Activated T-helper 17 cell treated with anti-CD3 and anti-CD28 coated beads, Interleukin-2, amount 50 U/mL, for 72 hours (primary cell): Measurements from ENCODE around the gene SOX21. TPM values are rescaled to one million over a fixed set of nuclear protein-coding genes. Genes with fewer than 3 reads are reported as not detected.

Source experiments
- ATAC-seq: fragments of 150-1000 bp; cut with Tn5 transposase; replicated peaks from 2 replicates; pipeline ENCODE4 v1.10.0; 2021; ENCODE audit warnings: mild to moderate bottlenecking, moderate library complexity
- H3K27ac Mint-ChIP-seq: one replicate; pipeline ENCODE4 v1.8.0; 2022; ENCODE audit warnings: mixed read lengths
- H3K27me3 Mint-ChIP-seq: one replicate; pipeline ENCODE4 v1.8.0; 2022; ENCODE audit warnings: mixed read lengths
- H3K36me3 Mint-ChIP-seq: one replicate; pipeline ENCODE4 v1.8.0; 2022; ENCODE audit warnings: low read depth, mild to moderate bottlenecking, mixed read lengths
- H3K4me1 Mint-ChIP-seq: one replicate; pipeline ENCODE4 v1.8.0; 2022; ENCODE audit warnings: mixed read lengths
- H3K4me3 Mint-ChIP-seq: one replicate; pipeline ENCODE4 v1.8.0; 2022; ENCODE audit warnings: mild to moderate bottlenecking, mixed read lengths
- H3K9me3 Mint-ChIP-seq: one replicate; pipeline ENCODE4 v1.8.0; 2022; ENCODE audit warnings: mixed read lengths
- total RNA-seq, 2 donors: library from RNA; stranded (reverse); gene quantifications; one replicate each; pipeline ENCODE4 v1.2.3, GENCODE V29; 2022

The SOX21 gene
- total RNA-seq, 2 donors from 2014 or later = not detected

GRCh38 chr13:94703721-94704314, 8.5 kb downstream of the SOX21 start:
- peaks cover 5% of the 10 kb centered on the region for H3K4me1 Mint-ChIP-seq
- H3K4me3 Mint-ChIP-seq = no peak overlapping the region
- H3K9me3 Mint-ChIP-seq = peaks cover 3% of the 10 kb centered on the region
- peaks cover 8% of the 10 kb centered on the region for H3K36me3 Mint-ChIP-seq
- no peak for ATAC-seq
- H3K27me3 Mint-ChIP-seq = peaks cover 86% of the 10 kb centered on the region
- H3K27ac Mint-ChIP-seq = no peak overlapping the region

GRCh38 chr13:94703271-94703670, 9.1 kb downstream of the SOX21 start:
- no peak overlapping the region for H3K4me3 Mint-ChIP-seq
- H3K27ac Mint-ChIP-seq = no peak overlapping the region

GRCh38 chr13:94702181-94703041, 9.9 kb downstream of the SOX21 start:
- H3K36me3 Mint-ChIP-seq = peaks cover 8% of the 10 kb centered on the region
- no peak overlapping the region for H3K27ac Mint-ChIP-seq
- peaks cover 83% of the 10 kb centered on the region for H3K27me3 Mint-ChIP-seq
- no peak overlapping the region for H3K4me3 Mint-ChIP-seq
- H3K9me3 Mint-ChIP-seq = peaks cover 6% of the 10 kb centered on the region
- ATAC-seq = no peak
- peaks cover 5% of the 10 kb centered on the region for H3K4me1 Mint-ChIP-seq

More at GRCh38 chr13:94703271-94703670, 9.1 kb downstream of the SOX21 start:
- Mint-ChIP-seq H3K4me1 (peaks cover 5% of the 10 kb centered on the region), H3K27me3 (peaks cover 85% of the 10 kb centered on the region), H3K9me3 (peaks cover 3% of the 10 kb centered on the region), H3K36me3 (peaks cover 8% of the 10 kb centered on the region)
- ATAC-seq = no peak

- H3K4me3 Mint-ChIP-seq = no peak overlapping the region
- ATAC-seq = no peak
- H3K4me1 Mint-ChIP-seq = peaks cover 5% of the 10 kb centered on the region
- H3K9me3 Mint-ChIP-seq = peaks cover 6% of the 10 kb centered on the region
- H3K27ac Mint-ChIP-seq = no peak overlapping the region
- H3K36me3 Mint-ChIP-seq = peaks cover 8% of the 10 kb centered on the region
- peaks cover 82% of the 10 kb centered on the region for H3K27me3 Mint-ChIP-seq
These were observed 10.8 kb downstream of the SOX21 start for GRCh38 chr13:94701313-94702180.

- peaks cover 6% of the 10 kb centered on the region for H3K9me3 Mint-ChIP-seq
- H3K36me3 Mint-ChIP-seq = peaks cover 8% of the 10 kb centered on the region
- H3K4me3 Mint-ChIP-seq = no peak overlapping the region
- H3K4me1 Mint-ChIP-seq = peaks cover 5% of the 10 kb centered on the region
- H3K27ac Mint-ChIP-seq = no peak overlapping the region
- peaks cover 78% of the 10 kb centered on the region for H3K27me3 Mint-ChIP-seq
- no peak for ATAC-seq
These were observed 11.8 kb downstream of the SOX21 start for GRCh38 chr13:94700536-94700935.

- Mint-ChIP-seq H3K36me3 (peaks cover 8% of the 10 kb centered on the region), H3K27me3 (peaks cover 76% of the 10 kb centered on the region), H3K4me3 (no peak overlapping the region), H3K27ac (no peak overlapping the region), H3K4me1 (peaks cover 5% of the 10 kb centered on the region), H3K9me3 (peaks cover 6% of the 10 kb centered on the region)
- no peak for ATAC-seq
These were observed 12.3 kb downstream of the SOX21 start for GRCh38 chr13:94700051-94700535.

GRCh38 chr13:94696171-94696570, 16.2 kb downstream of the SOX21 start:
- no peak for ATAC-seq
- H3K9me3 Mint-ChIP-seq = peaks cover 6% of the 10 kb centered on the region
- H3K4me3 Mint-ChIP-seq = no peak overlapping the region
- no peaks in the 10 kb centered on the region for H3K36me3 Mint-ChIP-seq
- no peaks in the 10 kb centered on the region for H3K4me1 Mint-ChIP-seq
- H3K27me3 Mint-ChIP-seq = peaks cover 68% of the 10 kb centered on the region
- H3K27ac Mint-ChIP-seq = no peak overlapping the region

GRCh38 chr13:94692030-94692429, 20.3 kb downstream of the SOX21 start:
- Mint-ChIP-seq H3K4me1 (no peaks in the 10 kb centered on the region), H3K9me3 (no peaks in the 10 kb centered on the region), H3K4me3 (no peak overlapping the region), H3K36me3 (no peaks in the 10 kb centered on the region), H3K27ac (no peak overlapping the region), H3K27me3 (peaks cover 40% of the 10 kb centered on the region)
- ATAC-seq = no peak

GRCh38 chr13:94683409-94683808, 28.9 kb downstream of the SOX21 start:
- Mint-ChIP-seq H3K4me3 (no peak overlapping the region), H3K36me3 (no peaks in the 10 kb centered on the region), H3K9me3 (no peaks in the 10 kb centered on the region), H3K27ac (no peak overlapping the region), H3K27me3 (peaks cover 30% of the 10 kb centered on the region), H3K4me1 (no peaks in the 10 kb centered on the region)
- no peak for ATAC-seq

GRCh38 chr13:94682229-94682628, 30.1 kb downstream of the SOX21 start:
- peaks cover 34% of the 10 kb centered on the region for H3K27me3 Mint-ChIP-seq
- H3K9me3 Mint-ChIP-seq = no peaks in the 10 kb centered on the region
- H3K4me3 Mint-ChIP-seq = no peak overlapping the region
- no peak for ATAC-seq
- H3K27ac Mint-ChIP-seq = no peak overlapping the region
- H3K36me3 Mint-ChIP-seq = no peaks in the 10 kb centered on the region
- H3K4me1 Mint-ChIP-seq = no peaks in the 10 kb centered on the region

GRCh38 chr13:94679614-94680013, 32.7 kb downstream of the SOX21 start:
- H3K4me3 Mint-ChIP-seq = no peak overlapping the region
- ATAC-seq = no peak

GRCh38 chr13:94678845-94679244, 33.5 kb downstream of the SOX21 start:
- Mint-ChIP-seq H3K36me3 (no peaks in the 10 kb centered on the region), H3K9me3 (no peaks in the 10 kb centered on the region), H3K4me3 (no peak overlapping the region), H3K4me1 (no peaks in the 10 kb centered on the region), H3K27ac (no peak overlapping the region), H3K27me3 (peaks cover 47% of the 10 kb centered on the region)
- no peak for ATAC-seq

More at GRCh38 chr13:94679614-94680013, 32.7 kb downstream of the SOX21 start:
- Mint-ChIP-seq H3K9me3 (no peaks in the 10 kb centered on the region), H3K4me1 (no peaks in the 10 kb centered on the region), H3K27ac (no peak overlapping the region), H3K36me3 (no peaks in the 10 kb centered on the region), H3K27me3 (peaks cover 46% of the 10 kb centered on the region)

GRCh38 chr13:94677799-94678198, 34.5 kb downstream of the SOX21 start:
- no peaks in the 10 kb centered on the region for H3K4me1 Mint-ChIP-seq
- H3K27ac Mint-ChIP-seq = no peak overlapping the region
- ATAC-seq = no peak

GRCh38 chr13:94674609-94675348, 37.6 kb downstream of the SOX21 start:
- H3K4me3 Mint-ChIP-seq = no peak overlapping the region
- peak; percentile 37 for ATAC-seq
- no peaks in the 10 kb centered on the region for H3K9me3 Mint-ChIP-seq
- H3K27me3 Mint-ChIP-seq = peaks cover 34% of the 10 kb centered on the region
- no peaks in the 10 kb centered on the region for H3K4me1 Mint-ChIP-seq
- no peaks in the 10 kb centered on the region for H3K36me3 Mint-ChIP-seq
- H3K27ac Mint-ChIP-seq = no peak overlapping the region

More at GRCh38 chr13:94677799-94678198, 34.5 kb downstream of the SOX21 start:
- H3K27me3 Mint-ChIP-seq = peaks cover 42% of the 10 kb centered on the region
- H3K4me3 Mint-ChIP-seq = no peak overlapping the region
- no peaks in the 10 kb centered on the region for H3K9me3 Mint-ChIP-seq
- H3K36me3 Mint-ChIP-seq = no peaks in the 10 kb centered on the region
